GM21367 (cell line): ENCODE measurements around the gene USP48.
"Not testable (repeated sequence)": the region's sequence is repeated elsewhere in the genome, so short reads cannot be mapped to it uniquely, and the experiment has no call there.

Experiments used
- ATAC-seq: cut with Tn5 transposase; IDR thresholded peaks from one replicate; pipeline ENCODE4 v1.9.1; 2021; ENCODE audit not compliant: unreplicated experiment

Gene USP48

DNA sequence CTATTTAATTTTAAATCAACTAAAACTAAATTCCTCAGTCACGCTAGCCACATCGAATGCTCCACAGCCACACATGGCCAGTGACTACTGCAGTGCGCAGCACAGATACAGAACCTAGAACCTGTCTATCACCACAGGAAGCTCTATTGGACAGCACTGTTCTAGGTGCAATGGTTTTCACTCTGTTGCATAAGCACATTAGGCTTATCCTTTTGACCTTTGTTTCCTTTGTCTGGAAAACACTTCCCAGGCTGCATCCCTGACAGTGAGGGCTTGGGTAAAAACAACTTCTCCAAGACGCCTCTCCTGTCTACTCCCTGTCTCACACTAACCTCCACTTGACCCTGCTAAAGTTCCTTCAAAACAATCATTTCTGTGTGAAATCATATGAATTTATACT, 80.2 kb downstream of the USP48 start:
- no peak for ATAC-seq

DNA sequence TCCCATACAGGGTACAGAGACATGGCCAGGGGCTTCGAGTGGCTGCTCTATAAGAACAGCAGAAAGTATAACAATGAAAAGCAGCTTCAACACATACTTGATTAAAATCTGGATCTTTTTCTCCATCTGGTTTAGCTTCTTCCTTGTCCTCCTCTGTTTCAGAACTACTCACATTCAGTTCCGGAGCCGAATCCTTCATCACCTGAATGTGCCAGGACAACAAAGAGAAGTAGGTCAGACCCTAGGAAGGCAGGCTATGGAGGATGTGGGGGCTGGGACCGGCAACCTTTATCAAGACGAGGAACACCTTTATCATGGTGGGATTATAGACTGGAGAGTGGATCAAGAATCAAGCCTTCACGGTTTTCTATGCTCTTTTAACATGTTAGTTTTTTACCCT, 81.5 kb downstream of the USP48 start:
- no peak for ATAC-seq

DNA sequence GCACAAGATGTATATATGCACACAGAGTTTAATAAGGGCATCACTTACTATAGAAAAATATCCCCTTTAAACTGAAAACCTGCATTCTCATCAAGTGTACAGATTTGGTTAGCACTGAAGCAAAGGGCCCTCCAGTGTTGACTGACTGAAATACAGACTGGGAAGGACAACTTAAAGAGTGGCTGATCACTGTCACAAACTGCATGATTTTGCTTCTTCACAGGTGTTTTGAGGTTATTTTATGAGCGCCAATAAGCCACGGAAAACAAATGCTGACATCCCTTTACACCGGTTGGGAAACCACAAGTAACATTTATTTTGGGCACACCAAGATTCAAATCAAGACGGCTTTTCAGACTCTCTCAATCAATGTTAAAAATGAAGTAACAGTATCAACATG, 82.9 kb downstream of the USP48 start:
- no peak for ATAC-seq

- no peak for ATAC-seq
These were observed 86.0 kb downstream of the USP48 start for GRCh38 chr1:21696931-21697330.

GRCh38 chr1:21693732-21694131, 89.2 kb downstream of the USP48 start:
- no peak for ATAC-seq

DNA sequence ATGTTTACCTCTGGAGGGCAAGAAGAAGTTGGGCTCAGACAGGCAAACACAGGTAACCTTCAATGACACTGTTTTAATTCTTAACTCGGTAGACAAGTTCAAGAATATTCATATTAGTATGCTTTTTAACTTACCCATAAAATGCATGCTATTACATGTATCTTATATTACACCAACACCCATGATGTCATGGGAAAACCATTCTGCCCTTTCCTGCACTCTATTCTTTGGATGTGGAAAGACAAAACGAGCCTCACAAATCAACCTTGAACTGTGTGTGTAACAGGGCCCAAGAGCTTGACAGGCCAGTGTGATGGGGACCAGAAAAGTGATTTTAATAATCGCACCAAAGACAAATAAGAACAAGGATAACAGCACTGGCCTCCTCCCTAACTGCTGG, 91.2 kb downstream of the USP48 start:
- ATAC-seq: no peak

DNA sequence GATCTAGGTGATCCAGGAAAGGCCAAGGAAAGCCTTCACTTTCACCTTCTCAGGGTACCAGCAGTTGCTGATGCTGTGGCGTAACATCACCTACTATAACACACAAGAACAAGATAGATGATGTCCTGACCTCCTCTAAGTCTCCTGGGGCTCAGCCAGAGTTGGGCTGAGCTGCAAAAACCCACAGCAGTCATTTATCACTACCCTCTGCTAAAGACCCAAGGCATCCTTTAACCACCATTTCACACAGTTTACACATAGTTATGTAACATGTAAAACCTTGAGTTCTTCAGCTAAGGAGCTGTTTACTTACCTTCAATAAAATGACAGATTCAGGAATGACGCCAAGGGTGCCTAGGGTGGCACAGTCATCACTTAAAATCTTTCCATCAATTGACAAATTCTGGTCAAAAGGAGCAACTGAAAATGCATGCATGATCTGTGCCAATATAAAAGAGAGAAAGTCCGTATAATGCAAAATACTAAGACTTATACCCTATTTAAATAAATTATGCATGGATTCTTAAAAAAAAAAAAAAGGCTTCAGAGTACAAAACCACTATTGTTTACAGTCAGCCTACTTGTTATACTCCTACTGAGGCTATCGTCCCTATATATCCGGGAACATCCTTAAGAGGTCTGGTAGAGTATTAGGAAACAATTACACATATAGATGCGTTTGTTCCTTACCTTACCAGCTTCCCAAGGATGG, 93.1 kb downstream of the USP48 start:
- no peak for ATAC-seq

GRCh38 chr1:21687081-21687529, 95.8 kb downstream of the USP48 start:
- ATAC-seq: no peak

GRCh38 chr1:21685946-21686678, 96.8 kb downstream of the USP48 start:
- ATAC-seq: no peak

DNA sequence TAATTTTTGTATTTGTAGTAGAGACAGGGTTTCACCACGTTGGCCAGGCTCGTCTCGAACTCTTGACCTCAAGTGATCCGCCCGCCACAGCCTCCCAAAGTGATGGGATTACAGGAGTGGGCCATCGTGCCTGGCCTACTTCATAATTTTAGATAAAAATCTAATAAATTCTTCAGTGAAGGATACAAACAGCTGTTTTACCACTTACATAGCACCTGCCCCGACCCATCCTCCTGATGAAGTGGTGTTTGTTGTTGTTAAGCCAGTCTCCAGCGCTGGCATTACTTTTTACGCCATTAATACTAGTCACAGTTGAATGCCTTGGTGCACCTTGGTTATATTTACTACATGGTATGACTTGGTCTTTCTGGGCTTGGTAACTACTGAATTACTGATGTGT, 101.5 kb downstream of the USP48 start:
- no peak for ATAC-seq

DNA sequence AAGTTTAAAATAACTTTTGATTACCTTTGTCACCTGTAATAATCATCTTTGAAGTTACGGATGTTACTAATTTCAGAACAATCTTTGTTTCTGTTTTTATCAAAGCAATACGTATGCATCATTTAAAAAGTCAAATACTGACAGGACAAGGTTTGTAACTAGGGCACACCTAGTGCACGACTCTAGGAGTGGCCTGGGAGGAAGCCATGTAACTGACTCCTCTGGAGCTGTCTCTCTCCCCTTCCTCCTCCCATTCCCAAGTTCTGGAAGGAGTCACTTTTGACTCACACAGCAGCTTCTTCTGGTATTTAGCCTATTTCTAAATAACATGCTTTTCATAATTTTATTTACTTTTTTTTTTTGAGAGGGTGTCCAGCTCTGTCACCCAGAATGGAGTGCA, 102.0 kb downstream of the USP48 start:
- ATAC-seq: no peak

DNA sequence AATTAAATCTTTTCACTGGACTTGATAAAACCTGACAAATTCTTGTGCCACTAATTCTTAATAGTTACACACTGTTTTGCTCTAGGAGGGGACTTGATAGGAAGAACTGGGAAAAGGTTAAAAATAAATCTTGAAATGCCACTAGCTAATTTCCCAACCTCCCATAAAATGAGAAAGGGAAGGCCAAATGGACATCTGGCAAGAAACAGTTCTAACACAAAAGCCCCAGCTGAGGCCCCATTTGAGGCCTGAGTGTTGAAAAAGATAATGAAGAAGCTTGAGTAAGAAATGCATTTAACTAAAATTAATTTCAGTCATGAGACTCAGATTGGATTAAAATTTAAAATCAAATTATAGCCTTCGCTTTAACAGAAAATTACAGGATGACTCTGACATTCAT, 102.6 kb downstream of the USP48 start:
- no peak for ATAC-seq

DNA sequence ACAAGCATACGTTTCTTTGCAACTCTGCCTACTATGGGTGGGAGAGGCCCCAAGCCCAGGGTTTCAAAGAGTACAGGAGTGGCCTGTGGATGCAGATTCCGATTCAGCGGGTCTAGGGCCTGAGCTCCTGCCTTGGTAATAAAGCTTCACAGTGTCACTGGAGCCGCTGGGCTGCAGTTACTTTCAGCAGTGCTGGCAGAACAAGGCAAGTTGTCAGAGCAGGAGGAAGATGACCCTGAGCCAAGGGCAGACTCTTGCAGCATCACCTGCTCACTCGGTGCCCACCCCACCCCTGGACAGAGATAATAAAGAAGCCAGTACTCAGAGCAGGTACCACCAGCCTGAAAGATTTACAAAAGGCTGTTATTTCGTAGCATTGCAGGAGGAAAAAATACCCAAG, 105.8 kb downstream of the USP48 start:
- no peak for ATAC-seq

DNA sequence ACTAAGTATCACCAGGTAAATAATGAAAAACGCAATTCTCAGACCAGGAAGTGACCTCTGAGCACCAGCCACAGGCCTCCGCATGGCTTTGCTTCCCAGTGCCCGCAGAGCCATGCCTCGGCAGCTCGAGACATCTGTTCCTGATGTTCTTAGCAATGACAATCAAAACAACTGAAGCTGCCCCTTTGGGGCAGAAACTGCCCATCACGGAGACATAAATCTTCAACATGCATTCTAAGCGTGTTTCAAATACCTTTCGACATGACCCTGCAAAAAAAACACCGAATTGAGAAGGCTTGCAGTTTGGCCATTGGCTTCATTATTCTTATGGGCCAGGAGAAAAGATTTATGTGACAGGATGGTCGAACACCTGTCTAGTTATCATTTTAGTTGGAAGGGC, 108.0 kb downstream of the USP48 start:
- ATAC-seq: no peak

- not testable (repeated sequence) for ATAC-seq
These were observed 109.1 kb downstream of the USP48 start for GRCh38 chr1:21673853-21674252.

DNA sequence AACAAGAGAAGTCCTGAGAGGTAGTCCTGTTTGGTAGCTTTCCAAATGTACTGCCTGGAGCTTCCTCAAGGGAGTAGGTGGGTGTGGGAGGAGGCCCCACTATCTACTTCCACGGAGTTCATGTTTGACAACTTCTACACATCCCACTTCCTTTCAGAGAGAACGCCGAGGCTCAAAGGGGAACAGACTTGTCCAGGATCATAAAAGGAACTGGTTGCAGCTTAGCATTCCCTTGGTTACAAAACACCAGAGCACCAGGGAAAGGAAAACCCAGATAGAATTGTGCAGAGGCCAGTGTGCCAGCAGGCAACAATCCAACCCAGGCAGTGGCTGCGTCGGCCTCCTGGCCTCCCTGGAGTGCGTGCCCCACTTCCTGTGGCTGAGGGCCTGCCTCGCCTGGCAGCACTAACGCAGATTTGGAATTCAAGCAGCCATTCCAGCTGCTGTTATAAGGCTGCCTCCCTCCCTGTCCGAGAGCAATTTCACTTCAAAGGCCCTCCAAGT, 109.6 kb downstream of the USP48 start:
- ATAC-seq: no peak

GRCh38 chr1:21672478-21673276, 110.3 kb downstream of the USP48 start:
- no peak for ATAC-seq

DNA sequence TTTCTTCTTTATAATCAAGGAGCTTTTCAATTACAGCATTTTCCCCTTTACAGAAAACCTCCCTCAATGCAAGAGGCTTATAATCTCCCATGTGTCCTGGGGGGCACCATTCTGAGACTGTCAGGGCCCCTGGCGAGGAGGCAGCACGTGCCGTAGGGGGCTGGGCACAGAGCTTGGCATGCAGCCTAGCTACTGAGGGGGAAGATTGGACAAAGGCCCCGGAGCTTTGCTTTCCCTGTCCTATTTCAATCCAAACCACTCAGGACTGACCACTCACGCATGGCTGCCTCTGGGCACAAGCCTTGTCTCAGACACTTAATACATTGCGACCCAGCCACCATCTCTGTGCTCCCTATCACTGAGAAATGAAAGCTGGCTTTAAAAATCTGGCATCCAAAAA, 111.0 kb downstream of the USP48 start:
- no peak for ATAC-seq

DNA sequence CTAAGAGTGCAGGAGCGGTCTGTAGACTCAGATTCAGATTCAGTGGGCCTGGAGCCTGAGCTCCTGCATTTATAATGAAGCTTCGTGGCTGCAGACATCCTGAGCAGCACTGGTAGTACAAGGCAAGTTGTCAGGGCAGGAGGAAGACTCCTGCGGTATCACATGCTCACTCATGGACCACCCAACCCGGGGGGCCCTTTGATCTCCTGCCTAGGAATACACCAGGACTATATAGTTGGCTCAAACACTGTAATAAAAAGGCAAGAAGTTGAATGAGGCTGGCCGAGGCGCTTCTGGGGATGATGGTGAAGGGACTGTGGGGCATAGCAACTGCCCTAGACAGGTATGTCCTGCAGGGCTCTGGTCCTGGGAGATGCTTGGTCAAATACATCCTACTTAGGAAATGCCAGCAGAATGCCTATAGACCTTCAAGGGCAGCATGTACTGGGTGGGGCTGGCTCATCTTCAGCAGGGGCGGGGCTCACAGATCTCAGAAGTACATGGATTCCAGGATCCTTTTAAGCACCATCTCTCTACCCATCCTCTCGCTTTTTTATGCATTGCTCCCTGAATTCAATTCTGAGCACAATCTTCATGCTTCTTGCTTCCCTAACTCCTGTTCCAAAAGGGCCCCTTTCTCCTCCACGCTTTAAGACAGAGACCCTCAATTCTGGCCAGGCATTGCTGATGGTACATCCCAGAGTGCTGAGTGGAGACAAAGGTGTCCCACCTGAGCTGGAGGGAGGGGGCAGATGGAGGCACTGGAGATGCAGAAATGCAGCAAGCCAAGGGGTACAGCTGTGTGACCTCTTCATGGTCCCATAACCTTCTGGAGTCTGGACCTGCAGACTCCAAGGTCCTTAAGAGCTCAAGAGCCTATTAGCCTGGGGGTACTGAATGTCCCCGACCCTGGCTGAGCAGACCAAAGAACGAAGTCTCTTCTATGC, 111.7 kb downstream of the USP48 start:
- ATAC-seq: no peak

DNA sequence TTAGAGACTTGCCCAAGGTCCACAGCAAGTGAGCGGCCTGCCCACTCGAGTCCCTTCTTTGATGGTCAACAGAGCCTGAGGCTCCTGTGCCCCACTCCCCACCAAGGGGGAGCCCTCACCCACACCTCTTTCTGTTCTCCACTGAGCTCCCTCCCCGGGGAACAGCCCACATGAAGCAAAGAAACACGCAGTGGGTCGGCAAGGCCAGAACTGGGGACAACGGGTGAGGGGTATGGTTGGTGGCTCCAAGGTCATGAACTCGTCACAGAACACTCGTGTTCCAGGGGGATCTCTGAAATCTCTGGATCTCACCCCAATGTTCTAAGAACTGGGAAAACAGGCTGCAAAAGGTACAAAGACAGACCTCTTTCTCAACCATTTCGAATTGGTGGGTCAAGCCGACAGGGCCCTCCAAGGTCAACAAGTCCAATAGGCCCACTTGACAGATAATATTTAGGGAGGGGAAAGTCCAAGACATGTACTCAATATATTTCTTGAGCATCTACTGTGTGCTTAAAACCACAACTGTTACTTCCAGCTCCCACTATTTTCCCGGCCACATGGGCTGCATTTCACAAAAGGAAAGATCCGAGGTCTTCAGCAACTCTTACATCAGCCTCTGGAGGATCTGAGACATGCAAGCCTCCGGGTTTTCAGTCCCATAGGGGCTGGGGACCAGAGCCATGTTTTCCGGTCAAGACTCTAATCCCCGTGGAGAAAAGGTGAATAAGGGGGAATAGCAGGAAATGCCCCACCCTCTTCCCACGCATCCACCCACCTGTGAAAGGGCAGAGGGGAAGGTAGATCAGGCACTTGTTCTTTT, 112.7 kb downstream of the USP48 start:
- no peak for ATAC-seq
